Uterus (tissue), 4 donors: ENCODE data around the gene HS6ST3. TPM values are rescaled to one million over a fixed set of nuclear protein-coding genes. Genes with fewer than 3 reads are reported as not detected.

ENCODE experiments used
- DNase-seq, 2 donors: peaks; one replicate each; pipeline ENCODE4 v3.0.0-alpha.2; 2019 to 2020
- H3K27ac ChIP-seq, 2 donors: fragments of 200-600 bp; sonication (generic); 1 replicate in 1 of 2; 2 replicates in 1 of 2; pipeline ENCODE4 v1.5.1; 2016 to 2018
- H3K27me3 ChIP-seq, 2 donors: fragments of 200-600 bp; sonication (generic); one replicate each; pipeline ENCODE4 v1.5.1; 2018 to 2019; ENCODE audit warnings: control low read depth in 1 of 2
- H3K36me3 ChIP-seq, 2 donors: fragments of 200-600 bp; sonication (generic); one replicate each; pipeline ENCODE4 v1.5.1; 2019; ENCODE audit warnings: control low read depth in 1 of 2
- H3K4me1 ChIP-seq, 2 donors: fragments of 200-600 bp; sonication (generic); one replicate each; pipeline ENCODE4 v1.5.1; 2018 to 2019; ENCODE audit warnings: control low read depth in 1 of 2
- H3K4me3 ChIP-seq, 2 donors: fragments of 200-600 bp; sonication (generic); 1 replicate in 1 of 2; 2 replicates in 1 of 2; pipeline ENCODE4 v1.5.1; 2018 to 2019; ENCODE audit warnings: mild to moderate bottlenecking in 1 of 2
- H3K9me3 ChIP-seq, 2 donors: fragments of 200-600 bp; sonication (generic); one replicate each; pipeline ENCODE4 v1.5.1; 2019; ENCODE audit warnings: control low read depth in 1 of 2
- CTCF ChIP-seq, 4 experiments: fragments of 200-600 bp in 2 of 4; fragments of 450-650 bp in 2 of 4; sonication (generic) in 2 of 4; IDR thresholded peaks; one replicate each; pipeline ENCODE4 v1.5.1; 2016 to 2019; ENCODE audit warnings: antibody characterized with exemption in 4 of 4, mild to moderate bottlenecking in 2 of 4, moderate library complexity in 1 of 4
- POLR2A ChIP-seq, 2 donors: fragments of 450-650 bp; IDR thresholded peaks; one replicate each; pipeline ENCODE4 v1.6.1; 2016; ENCODE audit warnings: antibody characterized with exemption in 2 of 2, mild to moderate bottlenecking in 1 of 2, moderate library complexity in 1 of 2
- intact Hi-C: fragments of 100-400 bp; cut with DNase I; formaldehyde crosslinking; loops from one replicate; pipeline ENCODE4 v1.15.1; 2023; ENCODE audit warnings: low total_unique reads
- microRNA-seq: library from miRNA; unstranded; fragments of <30 nt; microRNA quantifications from one replicate; pipeline ENCODE4, GENCODE V29; 2016; ENCODE audit warnings: borderline microRNAs expressed, borderline replicate concordance
- total RNA-seq, 4 donors: library from RNA; depleted of rRNA in 3 of 4; stranded (reverse); fragments of >200 nt in 3 of 4; gene quantifications; one replicate each; pipeline versions ENCODE4 v1.1.0 to v1.2.4, GENCODE V29; 2014 to 2023
- donor health status: DM: yes; HTN: yes; CAD: no.

The HS6ST3 gene
- total RNA-seq, 4 donors from 2014 or later: 1.3 to 8.7 (median 5.3) TPM

- no peaks in the 10 kb centered on the region for H3K9me3 ChIP-seq
- H3K27ac ChIP-seq: no peak overlapping the region
- TF ChIP-seq POLR2A (IDR thresholded peaks at IDR 0.05) (no peak), CTCF (IDR thresholded peaks at IDR 0.05) (no peak)
- DNase-seq: no peak
- no peaks in the 10 kb centered on the region for H3K4me1 ChIP-seq
- intact Hi-C loops: no loop called here
- no peaks in the 10 kb centered on the region for H3K36me3 ChIP-seq
- H3K27me3 ChIP-seq: no peaks in the 10 kb centered on the region
- no peak overlapping the region for H3K4me3 ChIP-seq
Observed at GRCh38 chr13:96860882-96861281, 771.0 kb downstream of the HS6ST3 start.

- no peak for DNase-seq
- H3K4me1 ChIP-seq: no peaks in the 10 kb centered on the region
- no peaks in the 10 kb centered on the region for H3K9me3 ChIP-seq
- H3K36me3 ChIP-seq: no peaks in the 10 kb centered on the region
- no peak overlapping the region for H3K27ac ChIP-seq
- TF ChIP-seq POLR2A (IDR thresholded peaks at IDR 0.05): no peak
- TF ChIP-seq CTCF (IDR thresholded peaks at IDR 0.05): no peak
- intact Hi-C loops: no loop called here
- no peak overlapping the region for H3K4me3 ChIP-seq
- no peaks in the 10 kb centered on the region for H3K27me3 ChIP-seq
Observed at GRCh38 chr13:96862093-96862492, 772.2 kb downstream of the HS6ST3 start.

GRCh38 chr13:96862999-96863398 is 773.1 kb downstream of the HS6ST3 start:
- TF ChIP-seq CTCF (IDR thresholded peaks at IDR 0.05) (no peak), POLR2A (IDR thresholded peaks at IDR 0.05) (no peak)
- H3K27me3 ChIP-seq: no peaks in the 10 kb centered on the region
- intact Hi-C loops: no loop called here
- H3K36me3 ChIP-seq: no peaks in the 10 kb centered on the region
- H3K27ac ChIP-seq: no peak overlapping the region
- DNase-seq: no peak
- no peak overlapping the region for H3K4me3 ChIP-seq
- no peaks in the 10 kb centered on the region for H3K9me3 ChIP-seq
- no peaks in the 10 kb centered on the region for H3K4me1 ChIP-seq

- TF ChIP-seq CTCF (IDR thresholded peaks at IDR 0.05) (no peak), POLR2A (IDR thresholded peaks at IDR 0.05) (no peak)
- Histone ChIP-seq H3K27me3 (no peaks in the 10 kb centered on the region), H3K36me3 (no peaks in the 10 kb centered on the region), H3K4me1 (no peaks in the 10 kb centered on the region), H3K27ac (no peak overlapping the region), H3K9me3 (no peaks in the 10 kb centered on the region), H3K4me3 (no peak overlapping the region)
- DNase-seq: no peak
- intact Hi-C loops: no loop called here
Observed at GRCh38 chr13:96871469-96871868, 781.6 kb downstream of the HS6ST3 start.

- DNase-seq: no peak
- TF ChIP-seq CTCF (IDR thresholded peaks at IDR 0.05): no peak
- no peak for TF ChIP-seq POLR2A (IDR thresholded peaks at IDR 0.05)
- Histone ChIP-seq H3K36me3 (no peaks in the 10 kb centered on the region), H3K27me3 (no peaks in the 10 kb centered on the region), H3K4me1 (no peaks in the 10 kb centered on the region), H3K4me3 (no peak overlapping the region), H3K9me3 (no peaks in the 10 kb centered on the region), H3K27ac (no peak overlapping the region)
- intact Hi-C loops: no loop called here
Observed at GRCh38 chr13:96880419-96880818, 790.5 kb downstream of the HS6ST3 start.

Small RNA genes within 50 kb of the gene (microRNA-seq; reads per million reads assigned to microRNA genes)
- gene MIR4501: not detected

Other genes with a start within 250 kb of the HS6ST3 start
- 100 to 1,000 TPM in 2 of 4 donors, 10 to 100 TPM in 2; 33.5 to 171 (median 116) TPM for gene UGGT2, start 36.7 kb upstream of the HS6ST3 start, total RNA-seq